Measurements from ENCODE around the gene MYL7. TPM values are rescaled to one million over a fixed set of nuclear protein-coding genes. Genes with fewer than 3 reads are reported as not detected.

Gene MYL7
- total RNA-seq, 1 experiment from 2014 or later = 5.7 TPM

DNA sequence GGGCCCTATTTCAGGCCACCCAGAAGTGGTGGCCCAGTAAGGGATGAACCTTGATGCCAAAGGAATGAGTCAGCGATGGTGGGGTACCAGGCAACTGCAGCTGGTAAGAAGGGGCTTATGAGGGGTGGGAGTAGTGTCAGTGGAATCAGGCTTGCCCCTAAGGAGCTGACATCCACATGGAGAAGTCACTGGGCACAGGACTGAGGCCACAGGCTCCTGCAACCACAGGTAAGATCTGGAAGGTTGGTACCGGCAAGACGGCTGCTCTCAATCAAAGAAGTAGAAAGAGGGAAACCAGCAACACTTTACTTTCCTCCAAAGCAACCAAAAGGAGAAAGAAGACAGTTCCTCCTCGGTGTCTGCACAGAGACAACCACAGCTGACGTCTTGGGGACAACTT is 45.6 kb upstream of the MYL7 start:
- H3K27ac Mint-ChIP-seq = no peak overlapping the region; a peak in 1 of 7 replicates
- no peak overlapping the region for H3K23ac ChIP-seq (ENCODE audit: insufficient read length, low read depth, low read length)
- TF ChIP-seq, protein P1, sequence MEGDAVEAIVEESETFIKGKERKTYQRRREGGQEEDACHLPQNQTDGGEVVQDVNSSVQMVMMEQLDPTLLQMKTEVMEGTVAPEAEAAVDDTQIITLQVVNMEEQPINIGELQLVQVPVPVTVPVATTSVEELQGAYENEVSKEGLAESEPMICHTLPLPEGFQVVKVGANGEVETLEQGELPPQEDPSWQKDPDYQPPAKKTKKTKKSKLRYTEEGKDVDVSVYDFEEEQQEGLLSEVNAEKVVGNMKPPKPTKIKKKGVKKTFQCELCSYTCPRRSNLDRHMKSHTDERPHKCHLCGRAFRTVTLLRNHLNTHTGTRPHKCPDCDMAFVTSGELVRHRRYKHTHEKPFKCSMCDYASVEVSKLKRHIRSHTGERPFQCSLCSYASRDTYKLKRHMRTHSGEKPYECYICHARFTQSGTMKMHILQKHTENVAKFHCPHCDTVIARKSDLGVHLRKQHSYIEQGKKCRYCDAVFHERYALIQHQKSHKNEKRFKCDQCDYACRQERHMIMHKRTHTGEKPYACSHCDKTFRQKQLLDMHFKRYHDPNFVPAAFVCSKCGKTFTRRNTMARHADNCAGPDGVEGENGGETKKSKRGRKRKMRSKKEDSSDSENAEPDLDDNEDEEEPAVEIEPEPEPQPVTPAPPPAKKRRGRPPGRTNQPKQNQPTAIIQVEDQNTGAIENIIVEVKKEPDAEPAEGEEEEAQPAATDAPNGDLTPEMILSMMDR (conservative IDR thresholded peaks at IDR 0.05) = no peak
- no peak overlapping the region for H4K8ac ChIP-seq (replicated peaks; ENCODE audit: insufficient read length, low read depth, low read length)
- peaks cover 20 to 24% of the 10 kb centered on the region in 2 experiments for H3K4me1 Mint-ChIP-seq
- H2BK20ac ChIP-seq (ENCODE audit: low read depth, low read length, poor library complexity, severe bottlenecking) = no peak overlapping the region
- no peak overlapping the region for H2BK12ac ChIP-seq (ENCODE audit: insufficient read length, low read depth, low read length)
- H3K14ac ChIP-seq (ENCODE audit: insufficient read depth, low read length) = no peak overlapping the region
- peaks cover 14% of the 10 kb centered on the region for H3K27me3 Mint-ChIP-seq (ENCODE audit: low read depth)
- H2BK15ac ChIP-seq (ENCODE audit: low read depth, low read length) = no peak overlapping the region
- no peak overlapping the region for H3K27ac ChIP-seq (ENCODE audit: insufficient read length, low read depth, low read length)
- peaks cover 0 to 7% (median 2%) of the 10 kb centered on the region in 3 experiments; a peak in 2 of 7 replicates for H3K36me3 Mint-ChIP-seq (ENCODE audit: insufficient read depth in 1 of 3, low read depth in 3 of 3)
- H2AK5ac ChIP-seq (ENCODE audit: insufficient read length, low read length) = no peak overlapping the region
- no peak for DNase-seq
- H3T11ph ChIP-seq (ENCODE audit: low read length) = no peak overlapping the region
- 0 out of 2 replicates have a peak, but pooled peaks cover 2% of the 10 kb centered on the region for H3K27me3 ChIP-seq (ENCODE audit: insufficient read depth, low read length)
- H2AFZ ChIP-seq (ENCODE audit: low read length) = no peak overlapping the region
- H4K20me1 ChIP-seq (ENCODE audit: control insufficient read depth, insufficient read depth, insufficient read length) = no peaks in the 10 kb centered on the region
- no peak overlapping the region for H4K5ac ChIP-seq (ENCODE audit: insufficient read length, low read depth, low read length)
- no peak overlapping the region for H2BK5ac ChIP-seq (ENCODE audit: insufficient read length, low read length)
- no CpG with 5 or more reads among the region's 5 CpGs for WGBS (ENCODE audit: extremely low coverage, insufficient read length, low lambda C conversion rate)
- H2BK120ac ChIP-seq (ENCODE audit: low read depth, low read length, poor library complexity, severe bottlenecking) = no peak overlapping the region
- H3K23me2 ChIP-seq (ENCODE audit: insufficient read length, low read depth, low read length, poor library complexity, severe bottlenecking) = no peaks in the 10 kb centered on the region
- H3K4ac ChIP-seq (ENCODE audit: low read depth, low read length) = no peak overlapping the region
- H4K91ac ChIP-seq (ENCODE audit: insufficient read length, low read depth, low read length) = no peak overlapping the region
- H3K79me1 ChIP-seq (ENCODE audit: insufficient read depth, low read depth, low read length, poor library complexity, severe bottlenecking) = no peaks in the 10 kb centered on the region
- H3K18ac ChIP-seq (ENCODE audit: insufficient read length, low read depth, low read length) = no peak overlapping the region
- no peak overlapping the region for H3K4me2 ChIP-seq (ENCODE audit: insufficient read depth, insufficient read length, low read length)
- no peak overlapping the region for H3K56ac ChIP-seq (ENCODE audit: insufficient read length, low read depth, low read length)
- peaks cover 7% of the 10 kb centered on the region for H3K9me3 ChIP-seq (ENCODE audit: control insufficient read depth, low read depth, low read length)
- H3K9me3 Mint-ChIP-seq = peaks cover 11 to 12% of the 10 kb centered on the region in 2 experiments; a peak in 4 of 5 replicates
- no peaks in the 10 kb centered on the region for H3K79me2 ChIP-seq (ENCODE audit: insufficient read depth, low read length)
- no peaks in the 10 kb centered on the region for H3K4me1 ChIP-seq (ENCODE audit: insufficient read depth, low read length)
- H3K4me3 Mint-ChIP-seq = no peak overlapping the region
- H3K9ac ChIP-seq (ENCODE audit: extremely low read depth, insufficient read length, low read length) = no peak overlapping the region

All from H9 (cell line).